HFFc6 (cell line): ENCODE results near the gene PRKG1. TPM values are rescaled to one million over a fixed set of nuclear protein-coding genes. Genes with fewer than 3 reads are reported as not detected.

Experiments used
- DNase-seq: peaks from one replicate; pipeline ENCODE4 v3.0.0-alpha.2; 2018
- H3K27ac Mint-ChIP-seq: 2 replicates; pipeline ENCODE4 v1.8.0; 2020; ENCODE audit warnings: mild to moderate bottlenecking, mixed read lengths
- H3K27me3 Mint-ChIP-seq: 2 replicates; pipeline ENCODE4 v1.8.0; 2021; ENCODE audit warnings: mild to moderate bottlenecking, moderate library complexity, mixed read lengths; ENCODE audit not compliant: insufficient read depth
- H3K36me3 Mint-ChIP-seq: 2 replicates; pipeline ENCODE4 v1.8.0; 2021; ENCODE audit warnings: low read depth, mixed read lengths
- H3K4me1 Mint-ChIP-seq: 2 replicates; pipeline ENCODE4 v1.8.0; 2020; ENCODE audit warnings: low read depth, mixed read lengths
- H3K4me3 Mint-ChIP-seq: 2 replicates; pipeline ENCODE4 v1.8.0; 2020; ENCODE audit warnings: mild to moderate bottlenecking, moderate library complexity, mixed read lengths
- H3K9me3 Mint-ChIP-seq: 2 replicates; pipeline ENCODE4 v1.8.0; 2020; ENCODE audit warnings: mild to moderate bottlenecking, mixed read lengths
- total RNA-seq, 6 experiments: library from RNA; stranded (reverse); fragmentation: NEBNext Ultra II Directional; extraction: Animal tissue kit (Norgen Biotek cat#: 25700); gene quantifications; 2 replicates in 1 of 6; 3 replicates in 5 of 6; pipeline ENCODE4 v1.2.3, GENCODE V29; 2021
- TF ChIP-seq, protein P1 (sequence below): fragments of 200-600 bp; sonication (generic); IDR thresholded peaks from 2 replicates; pipeline ENCODE4 v1.5.0; 2021; ENCODE audit warnings: antibody characterized with exemption, mild to moderate bottlenecking

Gene PRKG1
- total RNA-seq, 6 experiments from 2014 or later, result 9.3 to 10.1 (median 9.8) TPM

DNA sequence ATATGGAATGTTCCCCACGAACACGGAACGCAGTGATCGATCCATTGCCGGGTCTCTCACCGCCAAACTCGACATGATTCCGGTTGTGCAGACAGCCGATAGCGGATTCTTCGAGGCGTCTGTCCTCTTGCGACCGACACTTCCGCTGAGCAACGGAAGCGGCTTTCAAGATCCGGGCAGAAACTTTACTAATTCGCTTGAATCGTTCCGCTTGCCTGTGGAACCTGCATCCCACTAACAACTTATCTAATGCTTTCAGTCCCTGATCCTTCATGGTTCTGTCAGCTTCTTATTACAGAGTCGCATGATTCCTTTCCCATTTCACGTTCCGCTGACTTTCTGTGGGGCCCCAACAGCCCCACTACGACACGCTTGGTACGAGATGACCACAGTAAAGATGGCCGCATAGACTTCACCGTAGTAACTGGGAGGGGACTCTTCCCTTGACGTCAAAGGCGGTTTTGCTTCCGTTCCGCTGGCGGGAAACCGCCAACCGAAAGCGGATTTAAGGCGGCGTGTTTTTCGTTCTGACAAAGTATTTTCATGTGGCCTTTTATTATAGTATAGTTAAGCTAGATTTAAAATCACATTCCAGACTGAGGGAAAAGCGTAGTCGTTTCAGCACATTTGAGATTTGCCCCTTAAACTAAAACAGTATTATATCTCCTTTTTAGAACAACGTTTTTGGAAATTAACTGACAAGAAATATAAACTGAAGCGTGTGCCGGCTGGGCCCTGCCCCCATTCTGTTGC, 625.4 kb downstream of the PRKG1 start, which contains the start of gene CSTF2T:
Gene CSTF2T (minus strand): TSS at position 121 of the 753 bp plus-strand sequence. CDS start 46 bp downstream, at position 75.
- Mint-ChIP-seq H3K4me1 (peaks cover 27% of the 10 kb centered on the region), H3K27me3 (peaks cover 3% of the 10 kb centered on the region; the same call in 1 of the 2 replicates), H3K4me3 (peak within 1 kb of the TSS; percentile 98)

GRCh38 chr10:51700228-51700817, 626.0 kb downstream of the PRKG1 start:
- peak overlapping the region; percentile 98 for H3K4me3 Mint-ChIP-seq
- peaks cover 24% of the 10 kb centered on the region for H3K4me1 Mint-ChIP-seq
- peaks cover 3% of the 10 kb centered on the region; the same call in 1 of the 2 replicates for H3K27me3 Mint-ChIP-seq
- H3K36me3 Mint-ChIP-seq, result peaks cover 18% of the 10 kb centered on the region
- no peak for DNase-seq
- peak overlapping the region; percentile 99 for H3K27ac Mint-ChIP-seq
- no peaks in the 10 kb centered on the region for H3K9me3 Mint-ChIP-seq
- TF ChIP-seq, protein P1, sequence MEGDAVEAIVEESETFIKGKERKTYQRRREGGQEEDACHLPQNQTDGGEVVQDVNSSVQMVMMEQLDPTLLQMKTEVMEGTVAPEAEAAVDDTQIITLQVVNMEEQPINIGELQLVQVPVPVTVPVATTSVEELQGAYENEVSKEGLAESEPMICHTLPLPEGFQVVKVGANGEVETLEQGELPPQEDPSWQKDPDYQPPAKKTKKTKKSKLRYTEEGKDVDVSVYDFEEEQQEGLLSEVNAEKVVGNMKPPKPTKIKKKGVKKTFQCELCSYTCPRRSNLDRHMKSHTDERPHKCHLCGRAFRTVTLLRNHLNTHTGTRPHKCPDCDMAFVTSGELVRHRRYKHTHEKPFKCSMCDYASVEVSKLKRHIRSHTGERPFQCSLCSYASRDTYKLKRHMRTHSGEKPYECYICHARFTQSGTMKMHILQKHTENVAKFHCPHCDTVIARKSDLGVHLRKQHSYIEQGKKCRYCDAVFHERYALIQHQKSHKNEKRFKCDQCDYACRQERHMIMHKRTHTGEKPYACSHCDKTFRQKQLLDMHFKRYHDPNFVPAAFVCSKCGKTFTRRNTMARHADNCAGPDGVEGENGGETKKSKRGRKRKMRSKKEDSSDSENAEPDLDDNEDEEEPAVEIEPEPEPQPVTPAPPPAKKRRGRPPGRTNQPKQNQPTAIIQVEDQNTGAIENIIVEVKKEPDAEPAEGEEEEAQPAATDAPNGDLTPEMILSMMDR, result no peak

More for the DNA sequence above, 625.4 kb downstream of the PRKG1 start, which contains the start of gene CSTF2T:
- DNase-seq, result peak; percentile 85
- Mint-ChIP-seq H3K9me3 (no peaks in the 10 kb centered on the region), H3K27ac (peak within 1 kb of the TSS; percentile 99), H3K36me3 (peaks cover 18% of the 10 kb centered on the region)
- TF ChIP-seq, protein P1, result no peak

DNA sequence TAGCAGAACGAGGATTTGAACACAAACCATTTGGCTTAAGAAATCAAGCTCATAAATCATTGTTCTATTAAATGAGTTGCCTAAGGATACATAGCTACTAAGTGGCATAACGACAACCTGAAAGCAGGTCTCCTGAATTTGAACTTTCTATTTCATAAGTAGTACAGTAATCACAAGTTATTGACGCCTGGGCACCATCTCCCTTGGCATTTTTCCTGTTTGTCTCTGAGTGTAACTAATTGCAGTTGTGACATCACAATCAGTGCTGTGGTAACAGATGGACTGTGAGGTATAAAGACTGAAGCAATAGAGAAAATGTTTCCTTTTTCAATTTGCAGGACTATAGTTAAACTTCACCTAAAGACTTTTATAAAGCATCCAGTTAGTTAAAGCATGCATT, 631.5 kb downstream of the PRKG1 start:
- no peak for DNase-seq
- H3K36me3 Mint-ChIP-seq, result no peaks in the 10 kb centered on the region
- H3K27me3 Mint-ChIP-seq, result no peaks in the 10 kb centered on the region
- TF ChIP-seq, protein P1, result no peak
- no peak overlapping the region for H3K27ac Mint-ChIP-seq
- H3K4me1 Mint-ChIP-seq, result no peaks in the 10 kb centered on the region
- no peaks in the 10 kb centered on the region for H3K9me3 Mint-ChIP-seq
- no peak overlapping the region for H3K4me3 Mint-ChIP-seq

DNA sequence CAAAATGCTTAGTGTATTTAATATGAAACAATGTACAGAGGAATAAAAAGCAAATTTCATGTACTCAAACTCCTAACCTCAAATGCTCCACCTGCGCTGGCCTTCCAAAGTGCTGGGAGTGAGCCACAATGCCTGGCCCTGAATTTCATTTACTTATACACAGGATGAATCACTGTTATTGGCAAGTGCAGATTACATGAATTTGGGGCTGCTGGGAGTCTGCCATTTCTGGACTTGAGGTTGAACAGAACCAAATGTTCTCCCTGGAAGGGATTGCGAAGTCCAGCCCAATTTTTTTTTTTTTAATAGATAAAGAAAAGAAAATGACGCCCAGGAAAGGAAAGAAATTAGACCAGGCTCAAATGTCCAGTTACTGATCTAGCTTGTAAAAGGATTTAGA, 631.9 kb downstream of the PRKG1 start:
- TF ChIP-seq, protein P1, result no peak
- no peaks in the 10 kb centered on the region for H3K27me3 Mint-ChIP-seq
- no peak for DNase-seq
- H3K27ac Mint-ChIP-seq, result no peak overlapping the region
- H3K4me1 Mint-ChIP-seq, result no peaks in the 10 kb centered on the region
- no peaks in the 10 kb centered on the region for H3K9me3 Mint-ChIP-seq
- no peak overlapping the region for H3K4me3 Mint-ChIP-seq
- no peaks in the 10 kb centered on the region for H3K36me3 Mint-ChIP-seq

GRCh38 chr10:51707392-51707791, 633.1 kb downstream of the PRKG1 start:
- H3K9me3 Mint-ChIP-seq, result no peaks in the 10 kb centered on the region
- H3K4me1 Mint-ChIP-seq, result no peaks in the 10 kb centered on the region
- no peak overlapping the region for H3K4me3 Mint-ChIP-seq
- no peak overlapping the region for H3K27ac Mint-ChIP-seq
- DNase-seq, result no peak
- no peaks in the 10 kb centered on the region for H3K36me3 Mint-ChIP-seq
- no peaks in the 10 kb centered on the region for H3K27me3 Mint-ChIP-seq
- TF ChIP-seq, protein P1, result no peak
